ENCODE results near the gene POMT2. TPM values are rescaled to one million over a fixed set of nuclear protein-coding genes. Genes with fewer than 3 reads are reported as not detected.

POMT2 gene
- total RNA-seq, result 6.5 and 10.6 TPM in 2 replicates

DNA sequence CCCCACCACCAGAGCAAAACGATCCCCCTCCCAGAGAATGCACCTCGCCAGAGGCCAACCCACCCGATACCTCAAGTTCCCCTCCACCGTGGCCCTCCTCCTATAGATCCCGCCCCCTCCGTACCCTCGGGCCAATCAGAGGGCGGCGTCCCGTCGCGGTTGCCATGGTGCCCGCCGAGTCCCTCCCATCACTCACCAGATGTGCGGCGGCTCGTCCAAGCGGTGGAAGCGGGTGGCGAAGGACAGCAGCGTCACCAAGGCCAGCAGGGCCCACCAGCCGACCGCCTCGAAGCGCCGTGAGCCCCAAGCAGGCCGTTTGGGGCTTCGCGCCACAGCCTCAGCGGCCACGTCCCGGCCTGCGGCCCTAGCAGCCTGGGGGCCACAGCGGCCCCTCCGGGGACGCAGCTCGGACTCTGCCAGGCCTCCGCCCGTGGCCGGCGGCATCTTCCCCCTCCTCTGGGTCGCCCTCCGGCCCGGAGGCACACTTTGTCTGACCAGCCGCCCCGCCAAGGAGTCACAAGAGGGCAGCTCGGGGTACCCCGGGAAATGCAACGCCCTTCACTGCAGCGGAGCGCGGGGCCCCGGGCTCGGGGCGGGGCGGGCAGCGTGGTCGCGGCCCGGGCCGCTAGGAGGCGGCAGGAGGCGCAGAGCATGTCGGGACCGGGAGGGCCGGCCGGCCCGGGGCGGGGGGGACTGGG, at the start of gene POMT2:
Gene POMT2, minus strand, starts transcription at position 646 of the 698 bp plus-strand sequence. Its CDS starts 202 bp downstream, at position 444.

GRCh38 chr14:77271113-77271710, 49.5 kb downstream of the POMT2 start, which contains the start of gene NGB:
TSS of gene NGB (minus strand) at chr14:77271206. CDS start at chr14:77270937, 269 bp downstream.

Other genes with a start within 250 kb of the POMT2 start
- 8.3 and 12.8 TPM in 2 replicates for gene CIPC, start 222.6 kb downstream of the POMT2 start, total RNA-seq
- under 0.01 TPM in 1 of 2 replicates, not detected in the other for gene ZDHHC22, start 179.1 kb downstream of the POMT2 start, total RNA-seq
- 0.65 TPM in 1 of 2 replicates, not detected in the other for gene TMEM63C, start 139.1 kb downstream of the POMT2 start, total RNA-seq
- gene NGB, start 49.7 kb downstream of the POMT2 start, total RNA-seq, result not detected in 2 replicates
- 13.2 and 20.9 TPM in 2 replicates for gene GSTZ1, start 153 bp upstream of the POMT2 start, total RNA-seq
- 5.7 and 12.5 TPM in 2 replicates for gene TMED8, start 56.2 kb upstream of the POMT2 start, total RNA-seq
- 0.38 and 0.49 TPM in 2 replicates for gene SAMD15, start 56.5 kb upstream of the POMT2 start, total RNA-seq
- gene NOXRED1, start 102.6 kb upstream of the POMT2 start, total RNA-seq, result 0.16 and 0.25 TPM in 2 replicates
- 23.5 and 33.0 TPM in 2 replicates for gene VIPAS39, start 136.7 kb upstream of the POMT2 start, total RNA-seq
- gene AHSA1, start 137.2 kb upstream of the POMT2 start, total RNA-seq, result 96.2 and 129 TPM in 2 replicates
- gene ISM2, start 177.9 kb upstream of the POMT2 start, total RNA-seq, result 0.06 TPM in 1 of 2 replicates, not detected in the other

All from bladder microvascular endothelial cell (primary cell).